ENCODE measurements around the gene LSM10.
A peak's percentile ranks its signal among the peaks of the same experiment; 100 is the strongest.

LSM10 gene

DNA sequence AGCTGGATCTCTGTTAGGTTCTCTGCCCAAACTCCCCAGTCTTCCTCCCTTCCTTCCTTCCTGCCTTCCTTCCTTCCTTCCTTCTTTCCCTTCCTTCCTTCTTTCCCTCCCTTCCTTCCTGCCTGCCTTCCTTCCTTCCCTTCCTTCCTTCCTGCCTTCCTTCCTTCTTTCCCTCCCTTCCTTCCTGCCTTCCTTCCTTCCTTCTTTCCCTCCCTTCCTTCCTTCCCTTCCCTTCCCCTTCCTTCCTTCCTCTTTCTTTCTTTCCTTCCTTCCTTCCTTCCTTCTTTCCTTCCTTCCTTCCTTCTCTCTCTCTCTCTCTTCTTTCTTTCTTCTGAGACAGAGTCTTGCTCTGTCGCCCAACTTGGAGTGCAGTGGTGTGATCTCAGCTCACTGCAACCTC lies 8.7 kb upstream of the LSM10 start:
- TF ChIP-seq TAF1 (IDR thresholded peaks at IDR 0.05; ENCODE audit: borderline replicate concordance, insufficient read depth, low read length) (no peak), SIN3A (IDR thresholded peaks at IDR 0.05; ENCODE audit: borderline replicate concordance, insufficient read depth, low read length) (no peak), FOXP2 (optimal IDR thresholded peaks at IDR 0.05; ENCODE audit: borderline replicate concordance, extremely low read depth, extremely low read length, insufficient read depth) (no peak), POLR2AphosphoS5 (IDR thresholded peaks at IDR 0.05; ENCODE audit: low read depth, low read length) (no peak)
- TF ChIP-seq, protein P1, sequence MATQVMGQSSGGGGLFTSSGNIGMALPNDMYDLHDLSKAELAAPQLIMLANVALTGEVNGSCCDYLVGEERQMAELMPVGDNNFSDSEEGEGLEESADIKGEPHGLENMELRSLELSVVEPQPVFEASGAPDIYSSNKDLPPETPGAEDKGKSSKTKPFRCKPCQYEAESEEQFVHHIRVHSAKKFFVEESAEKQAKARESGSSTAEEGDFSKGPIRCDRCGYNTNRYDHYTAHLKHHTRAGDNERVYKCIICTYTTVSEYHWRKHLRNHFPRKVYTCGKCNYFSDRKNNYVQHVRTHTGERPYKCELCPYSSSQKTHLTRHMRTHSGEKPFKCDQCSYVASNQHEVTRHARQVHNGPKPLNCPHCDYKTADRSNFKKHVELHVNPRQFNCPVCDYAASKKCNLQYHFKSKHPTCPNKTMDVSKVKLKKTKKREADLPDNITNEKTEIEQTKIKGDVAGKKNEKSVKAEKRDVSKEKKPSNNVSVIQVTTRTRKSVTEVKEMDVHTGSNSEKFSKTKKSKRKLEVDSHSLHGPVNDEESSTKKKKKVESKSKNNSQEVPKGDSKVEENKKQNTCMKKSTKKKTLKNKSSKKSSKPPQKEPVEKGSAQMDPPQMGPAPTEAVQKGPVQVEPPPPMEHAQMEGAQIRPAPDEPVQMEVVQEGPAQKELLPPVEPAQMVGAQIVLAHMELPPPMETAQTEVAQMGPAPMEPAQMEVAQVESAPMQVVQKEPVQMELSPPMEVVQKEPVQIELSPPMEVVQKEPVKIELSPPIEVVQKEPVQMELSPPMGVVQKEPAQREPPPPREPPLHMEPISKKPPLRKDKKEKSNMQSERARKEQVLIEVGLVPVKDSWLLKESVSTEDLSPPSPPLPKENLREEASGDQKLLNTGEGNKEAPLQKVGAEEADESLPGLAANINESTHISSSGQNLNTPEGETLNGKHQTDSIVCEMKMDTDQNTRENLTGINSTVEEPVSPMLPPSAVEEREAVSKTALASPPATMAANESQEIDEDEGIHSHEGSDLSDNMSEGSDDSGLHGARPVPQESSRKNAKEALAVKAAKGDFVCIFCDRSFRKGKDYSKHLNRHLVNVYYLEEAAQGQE (IDR thresholded peaks at IDR 0.05; ENCODE audit: insufficient read depth in 1 of 2, low read depth in 2 of 2, low read length in 2 of 2), result no peak

DNA sequence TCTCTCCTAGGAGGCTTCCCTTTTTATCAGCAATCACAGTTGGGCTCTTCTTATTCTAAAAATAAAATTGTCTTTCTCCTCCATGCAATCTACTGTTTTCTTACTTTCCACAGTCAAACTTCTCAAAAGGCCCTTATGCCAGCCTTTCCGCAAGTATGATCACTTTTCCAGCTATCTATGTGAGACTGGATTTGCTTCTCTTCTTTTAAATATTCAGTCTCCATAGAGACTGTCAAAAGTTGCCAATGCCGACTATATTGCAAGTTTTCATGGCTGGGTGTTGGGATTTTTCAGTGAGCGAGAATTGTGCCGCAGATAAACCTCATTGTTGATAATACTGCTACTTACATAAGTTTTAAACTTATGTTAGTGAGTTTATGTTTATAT lies 4.8 kb upstream of the LSM10 start:
- TF ChIP-seq, protein P1 (IDR thresholded peaks at IDR 0.05; ENCODE audit: insufficient read depth in 1 of 2, low read depth in 2 of 2, low read length in 2 of 2), result no peak
- TF ChIP-seq FOXP2 (optimal IDR thresholded peaks at IDR 0.05; ENCODE audit: borderline replicate concordance, extremely low read depth, extremely low read length, insufficient read depth), result no peak

DNA sequence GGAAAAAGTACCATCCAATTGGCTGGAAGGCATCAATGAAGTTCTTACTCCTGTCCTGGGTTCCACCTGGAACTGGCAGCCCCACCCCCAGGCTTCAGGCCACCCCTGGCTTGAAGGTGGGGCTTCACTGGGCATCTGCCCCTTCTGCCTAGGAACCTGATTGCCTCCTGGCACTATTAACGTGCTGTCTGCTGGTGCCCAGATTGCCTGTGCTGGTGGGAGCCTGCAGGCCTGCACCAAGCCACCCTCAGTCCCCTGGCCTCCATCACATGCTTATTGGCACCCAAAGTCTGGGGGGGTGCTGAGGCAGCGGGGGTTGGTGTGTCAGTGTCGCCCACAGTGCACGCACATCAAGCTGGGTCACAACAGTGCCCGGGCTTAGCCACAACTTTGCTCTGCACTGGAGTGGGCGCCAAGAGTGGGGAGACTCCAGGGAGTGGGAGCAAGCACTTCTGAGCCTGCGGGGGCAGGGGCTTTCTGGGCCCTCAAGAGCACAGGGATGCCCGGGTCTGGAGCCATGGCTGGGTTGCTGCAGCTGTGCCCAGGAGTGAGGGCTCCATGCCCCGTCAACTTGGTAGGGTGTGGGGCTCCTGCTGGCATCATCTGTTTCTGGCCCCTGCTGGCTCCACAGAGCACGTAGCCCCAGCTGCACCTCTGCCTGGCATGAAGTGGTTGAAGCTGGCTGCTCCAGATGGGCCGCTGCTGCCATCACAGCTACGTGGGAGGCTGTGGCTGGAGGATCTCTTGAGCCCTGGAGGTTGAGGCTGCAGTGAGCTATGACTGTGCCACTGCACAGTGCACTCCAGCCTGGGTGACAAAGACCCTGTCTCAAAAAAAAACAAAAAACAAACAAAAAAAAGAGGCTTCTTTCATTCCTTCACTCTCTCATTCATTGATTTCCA lies 4.1 kb upstream of the LSM10 start:
- TF ChIP-seq SIN3A (IDR thresholded peaks at IDR 0.05; ENCODE audit: borderline replicate concordance, insufficient read depth, low read length) (no peak), POLR2AphosphoS5 (IDR thresholded peaks at IDR 0.05; ENCODE audit: low read depth, low read length) (no peak), FOXP2 (optimal IDR thresholded peaks at IDR 0.05; ENCODE audit: borderline replicate concordance, extremely low read depth, extremely low read length, insufficient read depth) (no peak), TAF1 (IDR thresholded peaks at IDR 0.05; ENCODE audit: borderline replicate concordance, insufficient read depth, low read length) (no peak)
- TF ChIP-seq, protein P1 (IDR thresholded peaks at IDR 0.05; ENCODE audit: insufficient read depth in 1 of 2, low read depth in 2 of 2, low read length in 2 of 2), result no peak

DNA sequence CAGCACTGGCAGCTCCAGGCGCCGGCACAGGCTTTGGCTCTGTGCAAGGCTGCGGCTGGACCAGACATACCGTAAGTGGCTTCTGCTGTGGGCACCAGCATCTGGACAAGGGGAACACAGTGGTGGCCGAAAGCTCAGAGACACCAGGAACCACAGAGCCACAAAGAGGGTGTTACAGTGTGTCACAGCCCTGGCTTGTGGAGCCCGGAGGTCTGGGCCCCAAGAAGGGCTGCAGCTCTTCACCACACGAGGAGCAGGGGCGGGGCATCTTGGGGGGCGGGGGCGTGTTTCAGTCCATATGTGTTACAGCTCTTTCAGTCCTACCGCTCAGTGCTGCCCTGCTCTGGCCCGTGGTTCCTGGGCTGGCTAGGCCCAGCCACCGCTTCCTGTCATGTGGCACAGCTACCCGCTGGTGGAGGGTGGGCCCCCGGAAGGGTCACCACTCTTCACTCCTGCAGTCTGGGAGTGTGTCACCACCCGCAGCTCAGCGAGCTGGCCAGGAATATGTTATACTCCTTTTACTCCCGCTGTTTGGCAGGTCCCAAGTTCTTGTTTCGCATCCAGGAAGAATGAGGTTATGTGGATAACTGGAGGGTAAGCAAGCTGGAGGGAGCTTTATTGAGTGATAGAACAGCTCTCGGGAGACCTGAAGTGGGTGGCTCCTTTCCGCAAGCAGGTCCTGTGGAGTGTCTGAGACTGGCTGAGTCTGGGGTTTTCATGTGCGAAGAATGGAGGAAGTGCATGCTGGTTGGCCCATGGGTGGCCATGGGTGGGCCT lies 3.3 kb upstream of the LSM10 start:
- TF ChIP-seq TAF1 (IDR thresholded peaks at IDR 0.05; ENCODE audit: borderline replicate concordance, insufficient read depth, low read length) (no peak), FOXP2 (optimal IDR thresholded peaks at IDR 0.05; ENCODE audit: borderline replicate concordance, extremely low read depth, extremely low read length, insufficient read depth) (peak; percentile 59), POLR2AphosphoS5 (IDR thresholded peaks at IDR 0.05; ENCODE audit: low read depth, low read length) (no peak), SIN3A (IDR thresholded peaks at IDR 0.05; ENCODE audit: borderline replicate concordance, insufficient read depth, low read length) (no peak)
- TF ChIP-seq, protein P1 (IDR thresholded peaks at IDR 0.05; ENCODE audit: insufficient read depth in 1 of 2, low read depth in 2 of 2, low read length in 2 of 2), result no peak

All from PFSK-1 (cell line).